Astrocyte of the cerebellum (primary cell): ENCODE data around the gene MTOR.

Experiments
- DNase-seq: peaks from one replicate; pipeline ENCODE4 v3.0.0-alpha.2; 2011; ENCODE audit warnings: low read depth
- H3K4me3 ChIP-seq: 2 replicates; pipeline ENCODE4 v1.5.1; 2011; ENCODE audit warnings: mild to moderate bottlenecking, low read depth, low read length, moderate library complexity
- in situ Hi-C: cut with HindIII; loops from 2 replicates; pipeline ENCODE4 v1.10.0; 2017; ENCODE audit warnings: low sequenced_read_pairs
- TF ChIP-seq, protein P1 (sequence below): IDR thresholded peaks from 2 replicates; pipeline ENCODE4 v1.5.1; 2012; ENCODE audit warnings: low read length, low read depth, moderate library complexity, mild to moderate bottlenecking; ENCODE audit errors: missing control alignments

MTOR gene

GRCh38 chr1:11245248-11245647 lies 17.1 kb downstream of the MTOR start:
- no peak for DNase-seq
- TF ChIP-seq, protein P1, sequence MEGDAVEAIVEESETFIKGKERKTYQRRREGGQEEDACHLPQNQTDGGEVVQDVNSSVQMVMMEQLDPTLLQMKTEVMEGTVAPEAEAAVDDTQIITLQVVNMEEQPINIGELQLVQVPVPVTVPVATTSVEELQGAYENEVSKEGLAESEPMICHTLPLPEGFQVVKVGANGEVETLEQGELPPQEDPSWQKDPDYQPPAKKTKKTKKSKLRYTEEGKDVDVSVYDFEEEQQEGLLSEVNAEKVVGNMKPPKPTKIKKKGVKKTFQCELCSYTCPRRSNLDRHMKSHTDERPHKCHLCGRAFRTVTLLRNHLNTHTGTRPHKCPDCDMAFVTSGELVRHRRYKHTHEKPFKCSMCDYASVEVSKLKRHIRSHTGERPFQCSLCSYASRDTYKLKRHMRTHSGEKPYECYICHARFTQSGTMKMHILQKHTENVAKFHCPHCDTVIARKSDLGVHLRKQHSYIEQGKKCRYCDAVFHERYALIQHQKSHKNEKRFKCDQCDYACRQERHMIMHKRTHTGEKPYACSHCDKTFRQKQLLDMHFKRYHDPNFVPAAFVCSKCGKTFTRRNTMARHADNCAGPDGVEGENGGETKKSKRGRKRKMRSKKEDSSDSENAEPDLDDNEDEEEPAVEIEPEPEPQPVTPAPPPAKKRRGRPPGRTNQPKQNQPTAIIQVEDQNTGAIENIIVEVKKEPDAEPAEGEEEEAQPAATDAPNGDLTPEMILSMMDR, result no peak
- no peak overlapping the region for H3K4me3 ChIP-seq
- in situ Hi-C loops, result loop anchor here (5.0 kb wide), 2 partner anchors 47 to 98 kb away; no protein-coding TSS in a partner anchor

DNA sequence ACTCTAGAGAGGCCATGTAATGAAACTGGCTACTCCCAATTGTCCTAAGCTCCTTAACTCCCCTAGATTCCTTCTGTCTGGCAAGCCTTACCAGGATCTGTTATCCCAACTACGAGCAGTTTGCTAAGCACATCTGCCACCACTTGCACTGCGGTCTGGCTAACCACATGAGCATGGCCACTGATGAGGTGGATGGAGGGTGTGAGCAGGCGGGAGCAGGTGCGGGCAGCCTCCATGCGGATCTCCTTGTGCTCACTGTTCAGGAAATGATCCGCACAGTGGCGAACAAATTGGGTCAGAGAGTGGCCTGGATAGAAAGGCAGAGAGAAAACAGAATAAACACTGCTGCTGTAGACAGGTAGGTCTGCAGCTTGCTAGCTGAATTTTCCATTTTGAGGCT lies 24.0 kb downstream of the MTOR start:
- DNase-seq, result no peak
- in situ Hi-C loops, result no loop called here
- TF ChIP-seq, protein P1, result no peak
- no peak overlapping the region for H3K4me3 ChIP-seq

- H3K4me3 ChIP-seq, result no peak overlapping the region
- in situ Hi-C loops, result no loop called here
- TF ChIP-seq, protein P1, result no peak
- DNase-seq, result no peak
These were observed 25.0 kb downstream of the MTOR start for GRCh38 chr1:11237356-11237755.

DNA sequence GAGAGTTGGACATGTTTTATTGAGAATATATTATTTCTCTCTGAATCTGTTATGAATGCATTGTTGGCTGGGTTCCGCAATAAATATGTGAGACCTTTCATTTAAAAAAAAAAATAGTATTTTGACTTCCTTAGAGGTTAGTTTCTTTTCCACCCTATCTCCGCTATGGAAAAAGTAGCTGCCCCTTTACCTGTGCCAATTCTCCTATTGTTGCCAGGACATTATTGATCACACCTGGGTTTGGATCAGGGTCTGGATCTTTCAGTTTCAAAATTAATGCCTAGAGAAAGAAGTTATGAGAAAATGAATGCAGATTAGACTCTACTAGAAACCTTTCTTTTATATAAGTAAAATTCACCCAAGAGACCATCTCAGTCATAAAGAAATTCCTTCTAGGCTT lies 29.1 kb downstream of the MTOR start:
- H3K4me3 ChIP-seq, result no peak overlapping the region
- in situ Hi-C loops, result no loop called here

GRCh38 chr1:11229203-11229602 lies 33.1 kb downstream of the MTOR start:
- no peak for DNase-seq
- TF ChIP-seq, protein P1, result no peak
- in situ Hi-C loops, result no loop called here
- H3K4me3 ChIP-seq, result no peak overlapping the region

More for the DNA sequence above, 29.1 kb downstream of the MTOR start:
- TF ChIP-seq, protein P1, result no peak
- DNase-seq, result no peak

- DNase-seq, result no peak
- no peak overlapping the region for H3K4me3 ChIP-seq
- TF ChIP-seq, protein P1, result no peak
- in situ Hi-C loops, result no loop called here
These were observed 35.0 kb downstream of the MTOR start for GRCh38 chr1:11227106-11228077.
